HEK293 (cell line): Measurements from ENCODE around the gene RFPL2.
"Not testable (repeated sequence)": the region's sequence is repeated elsewhere in the genome, so short reads cannot be mapped to it uniquely, and the experiment has no call there.

Experiments
- CTCF ChIP-seq: fragments of 450-650 bp; formaldehyde crosslinking; IDR thresholded peaks from 2 replicates; pipeline ENCODE4 v1.5.1; 2016; ENCODE audit warnings: missing biosample characterization, missing genetic modification characterization
- ZBTB26 ChIP-seq: fragments of 450-650 bp; formaldehyde crosslinking; optimal IDR thresholded peaks from 2 replicates; pipeline ENCODE3; 2016; ENCODE audit warnings: missing biosample characterization, mild to moderate bottlenecking, missing genetic modification characterization
- ZNF121 ChIP-seq: fragments of 450-650 bp; formaldehyde crosslinking; IDR thresholded peaks from 2 replicates; pipeline ENCODE4 v1.5.1; 2016; ENCODE audit warnings: missing biosample characterization, missing genetic modification characterization
- ZNF133 ChIP-seq: fragments of 450-650 bp; formaldehyde crosslinking; IDR thresholded peaks from 2 replicates; pipeline ENCODE4 v1.5.1; 2016; ENCODE audit warnings: missing biosample characterization, missing genetic modification characterization
- ZNF2 ChIP-seq: fragments of 450-650 bp; formaldehyde crosslinking; IDR thresholded peaks from 2 replicates; pipeline ENCODE4 v1.5.1; 2016; ENCODE audit warnings: missing biosample characterization, missing genetic modification characterization
- ZNF416 ChIP-seq: fragments of 450-650 bp; formaldehyde crosslinking; IDR thresholded peaks from 2 replicates; pipeline ENCODE4 v1.5.1; 2016; ENCODE audit warnings: missing biosample characterization, missing genetic modification characterization
- ZNF626 ChIP-seq: fragments of 450-650 bp; sonication (Bioruptor Pico); formaldehyde crosslinking; IDR thresholded peaks from 2 replicates; pipeline ENCODE4 v1.5.1; 2018; ENCODE audit warnings: missing biosample characterization, missing genetic modification characterization, inconsistent platforms

- not testable (repeated sequence) for TF ChIP-seq CTCF (tag by site-specific recombination); ZNF133; ZNF2 (tag by site-specific recombination); ZNF626 (tag by site-specific recombination); ZBTB26 (tag by site-specific recombination); ZNF121 (tag by site-specific recombination); ZNF416 (tag by site-specific recombination)
Observed at GRCh38 chr22:32150647-32151046, 54.2 kb downstream of the RFPL2 start.
